GM19239 (cell line): ENCODE data around the gene OCLN.
"Not testable (repeated sequence)": the region's sequence is repeated elsewhere in the genome, so short reads cannot be mapped to it uniquely, and the experiment has no call there.

ENCODE experiments used
- DNase-seq: peaks from one replicate; pipeline ENCODE4 v3.0.0; 2011; ENCODE audit warnings: low spot score; ENCODE audit not compliant: insufficient read length
- FAIRE-seq: peaks from 2 replicates; lab custom pipeline; 2011; peaks lifted over from hg19 to GRCh38; lab: Jason Lieb, UNC

OCLN gene

DNA sequence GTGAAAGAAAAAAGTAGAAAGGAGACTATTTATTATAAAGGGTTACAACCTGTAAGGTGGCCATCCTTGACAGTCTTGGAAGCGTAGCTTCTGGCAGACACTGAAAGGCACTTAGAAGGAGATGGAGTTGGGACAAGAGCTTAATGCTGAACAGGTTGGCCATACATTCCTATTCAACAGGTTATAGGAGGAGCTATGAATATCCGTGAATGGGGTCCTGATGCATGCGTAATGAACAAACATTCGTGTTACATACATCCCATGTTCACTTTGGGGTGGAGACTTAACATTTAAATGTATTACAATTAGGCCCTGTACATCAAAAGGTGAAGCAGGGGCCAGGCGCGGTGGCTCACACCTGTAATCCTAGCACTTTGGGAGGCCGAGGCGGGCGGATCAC is 34.1 kb downstream of the OCLN start:
- DNase-seq (no peak), FAIRE-seq (no peak)

DNA sequence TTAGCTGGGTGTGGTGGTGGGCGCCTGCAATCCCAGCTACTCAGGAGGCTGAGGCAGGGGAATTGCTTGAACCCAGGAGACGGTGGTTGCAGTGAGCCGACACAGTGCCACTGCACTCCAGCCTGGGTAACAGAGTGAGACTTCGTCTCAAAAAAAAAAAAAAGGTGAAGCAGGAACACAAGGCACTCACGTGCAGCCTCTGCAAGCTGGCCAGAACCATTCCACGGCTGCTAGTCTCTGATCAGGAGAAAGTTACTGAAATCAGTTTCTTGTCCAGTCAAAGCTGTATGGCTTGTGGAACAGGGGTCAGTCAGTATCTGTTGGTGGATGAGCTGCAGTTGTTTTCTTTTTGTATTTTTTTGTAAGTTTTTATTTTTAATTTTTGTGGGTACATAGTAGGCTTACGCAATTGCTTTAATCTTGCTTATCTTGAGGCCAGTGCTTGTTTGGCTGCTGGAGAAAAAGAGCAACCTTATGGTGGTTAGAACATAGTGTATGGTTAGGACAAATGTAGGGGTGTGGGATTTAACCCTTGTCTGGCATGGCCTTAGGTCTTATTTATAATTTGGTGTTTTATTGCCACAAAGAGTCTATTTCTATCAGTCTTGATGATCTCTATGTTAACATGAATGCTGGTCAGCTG is 34.7 kb downstream of the OCLN start:
- DNase-seq (no peak), FAIRE-seq (no peak)

DNA sequence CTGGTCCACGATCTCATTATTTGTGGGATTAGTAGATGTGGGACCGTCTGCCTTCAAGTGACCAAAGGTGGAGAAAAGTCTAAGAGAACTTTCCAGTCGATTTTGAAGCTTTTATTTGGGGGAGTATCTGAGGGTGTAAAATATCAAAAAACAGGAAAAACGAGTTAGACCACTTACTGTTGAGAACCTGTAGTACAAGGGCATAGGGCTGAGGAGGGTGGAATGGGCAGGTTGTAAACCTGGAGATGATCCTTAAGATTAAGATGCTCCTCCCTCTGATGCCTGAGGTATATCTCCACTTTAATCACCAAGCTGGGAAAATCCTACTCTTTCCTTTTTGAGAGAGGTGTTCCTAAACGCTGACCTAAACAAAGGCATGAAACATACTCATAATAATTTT is 35.4 kb downstream of the OCLN start:
- no peak for FAIRE-seq
- DNase-seq = no peak

DNA sequence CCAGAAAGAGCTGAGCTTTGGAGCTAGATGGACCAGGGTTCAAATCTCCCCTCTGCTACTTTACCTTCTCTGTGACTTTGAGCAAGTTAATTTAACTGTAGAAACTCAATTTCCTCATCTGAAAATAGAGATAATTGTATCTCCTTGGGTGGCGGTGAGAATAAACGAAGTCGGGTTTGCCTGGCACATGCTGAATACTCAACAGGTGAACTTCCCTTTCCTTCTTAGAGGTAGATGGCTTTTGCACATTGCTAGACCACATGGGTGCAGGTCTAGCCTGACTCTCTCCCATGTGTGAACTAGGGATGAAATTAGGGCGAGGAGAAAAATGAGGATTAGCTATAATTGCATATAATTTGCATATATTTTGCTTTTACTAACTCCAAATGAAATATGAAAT is 36.0 kb downstream of the OCLN start:
- FAIRE-seq = no peak
- DNase-seq = no peak

- no peak for FAIRE-seq
These were observed 38.2 kb downstream of the OCLN start for GRCh38 chr5:69530561-69531405.

DNA sequence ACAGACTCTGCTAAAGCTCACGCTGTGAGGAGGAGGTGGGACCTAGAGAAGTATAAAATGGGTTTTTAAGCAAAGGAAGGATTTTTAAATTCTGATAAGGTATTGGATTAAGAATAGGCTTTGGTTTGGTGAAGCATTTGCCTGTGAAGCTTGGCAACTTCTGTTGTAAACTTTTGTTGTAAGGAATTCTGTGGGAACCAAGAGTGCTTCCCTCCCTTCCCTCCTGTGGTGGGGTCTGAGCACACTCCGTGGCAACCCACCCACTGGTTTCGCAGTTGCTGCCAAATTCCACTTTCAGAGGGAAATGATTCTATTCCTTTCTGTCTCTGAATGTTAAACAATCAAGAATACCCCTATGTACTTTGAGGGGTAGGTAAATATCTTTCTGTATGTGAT is 38.8 kb downstream of the OCLN start:
- FAIRE-seq = no peak
- DNase-seq = no peak

More at GRCh38 chr5:69530561-69531405, 38.2 kb downstream of the OCLN start:
- no peak for DNase-seq

GRCh38 chr5:69537911-69538310 is 45.3 kb downstream of the OCLN start:
- not testable (repeated sequence) for FAIRE-seq

DNA sequence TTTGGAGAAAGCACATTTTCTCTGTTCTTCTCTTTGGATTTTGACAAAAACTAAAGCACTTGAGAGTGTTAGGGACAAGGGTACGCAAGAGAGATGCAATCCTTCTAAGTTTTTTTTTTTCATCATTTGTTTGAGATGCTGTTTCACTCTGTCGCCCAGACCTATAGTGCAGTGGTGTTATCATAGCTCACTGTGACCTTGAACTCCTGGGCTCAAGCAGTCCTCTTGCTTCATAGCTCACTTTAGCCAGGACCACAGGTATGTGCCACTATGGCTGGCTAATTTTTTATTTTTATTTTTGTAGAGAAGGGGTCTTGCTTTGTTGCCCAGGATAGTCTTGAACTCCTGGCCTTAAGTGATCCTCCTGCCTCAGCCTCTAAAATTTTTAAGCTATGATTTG is 46.1 kb downstream of the OCLN start:
- FAIRE-seq = not testable (repeated sequence)

More at GRCh38 chr5:69537911-69538310, 45.3 kb downstream of the OCLN start:
- not testable (repeated sequence) for DNase-seq

GRCh38 chr5:69541347-69541746 is 48.8 kb downstream of the OCLN start:
- not testable (repeated sequence) for DNase-seq, FAIRE-seq

More for the DNA sequence above, 46.1 kb downstream of the OCLN start:
- not testable (repeated sequence) for DNase-seq

- not testable (repeated sequence) for DNase-seq
- FAIRE-seq = peak; percentile 42
These were observed 50.4 kb downstream of the OCLN start for GRCh38 chr5:69542838-69543618.

GRCh38 chr5:69544602-69545001 is 52.0 kb downstream of the OCLN start:
- not testable (repeated sequence) for FAIRE-seq, DNase-seq

DNA sequence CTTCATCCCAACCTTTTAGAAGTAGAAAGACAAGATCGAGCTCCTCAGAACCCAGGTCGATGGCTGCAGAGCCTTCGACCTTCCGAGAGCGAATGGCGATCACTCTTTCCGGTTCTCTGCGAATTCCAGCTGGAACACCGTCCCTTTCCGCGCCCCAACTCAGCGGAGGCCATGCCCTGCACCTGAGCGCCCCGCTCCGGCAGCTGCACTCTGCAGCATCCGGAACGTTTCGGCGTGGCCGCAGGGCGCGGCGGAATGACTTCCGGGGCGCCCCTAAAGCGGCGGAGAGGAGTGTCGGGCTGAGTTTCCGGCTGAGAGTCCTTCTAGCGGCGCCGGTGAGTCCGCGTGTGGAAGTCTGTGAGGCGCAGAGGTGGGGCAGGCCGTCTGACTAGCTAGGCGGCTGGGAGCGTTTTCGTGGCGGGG is 67.3 kb downstream of the OCLN start, which contains the start of gene GTF2H2C:
TSS of gene GTF2H2C (plus strand) at position 284 of the 423 bp plus-strand sequence. CDS start 4,942 bp downstream, outside the sequence.
- not testable (repeated sequence) for FAIRE-seq, DNase-seq

GRCh38 chr5:69560587-69561431 is 68.2 kb downstream of the OCLN start:
- not testable (repeated sequence) for FAIRE-seq, DNase-seq

GRCh38 chr5:69566172-69566571 is 73.6 kb downstream of the OCLN start:
- not testable (repeated sequence) for DNase-seq, FAIRE-seq

DNA sequence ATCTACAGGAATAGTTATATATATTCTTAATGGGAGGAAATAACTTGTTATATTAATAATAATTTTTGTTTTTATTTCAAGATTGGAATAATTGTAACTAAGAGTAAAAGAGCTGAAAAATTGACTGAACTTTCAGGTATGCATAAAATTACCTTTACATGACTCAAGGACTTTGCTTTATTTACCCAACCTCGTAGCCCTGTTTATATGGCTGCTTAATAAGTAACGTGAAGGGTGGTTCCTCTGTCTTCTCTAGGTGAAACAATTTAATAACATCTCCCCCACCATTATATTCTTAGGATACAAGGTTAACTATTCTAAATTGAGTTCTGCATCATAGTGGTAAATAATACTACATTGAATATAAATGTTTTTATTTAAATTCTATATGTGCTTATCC is 75.5 kb downstream of the OCLN start:
- DNase-seq = not testable (repeated sequence)

DNA sequence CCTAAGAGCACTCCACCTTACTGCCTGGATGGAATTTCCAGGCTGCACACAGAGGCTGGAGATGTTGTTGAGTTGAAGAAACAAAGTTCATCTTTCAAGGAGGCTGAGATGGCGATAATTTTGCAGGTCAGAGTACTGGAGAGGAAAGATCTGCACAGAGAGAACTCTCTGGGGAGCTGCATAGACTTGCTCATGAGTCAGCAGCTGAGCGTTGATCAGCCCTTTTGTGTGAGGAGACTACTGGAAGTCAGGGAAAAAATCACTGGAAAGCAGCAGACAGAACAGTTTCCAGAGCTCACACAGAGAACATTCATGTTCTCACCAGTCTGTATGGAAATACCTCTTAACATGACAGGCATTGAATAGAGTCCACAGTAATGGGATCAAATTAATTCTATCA is 90.8 kb downstream of the OCLN start:
- not testable (repeated sequence) for FAIRE-seq, DNase-seq

More for the DNA sequence above, 75.5 kb downstream of the OCLN start:
- FAIRE-seq = not testable (repeated sequence)

DNA sequence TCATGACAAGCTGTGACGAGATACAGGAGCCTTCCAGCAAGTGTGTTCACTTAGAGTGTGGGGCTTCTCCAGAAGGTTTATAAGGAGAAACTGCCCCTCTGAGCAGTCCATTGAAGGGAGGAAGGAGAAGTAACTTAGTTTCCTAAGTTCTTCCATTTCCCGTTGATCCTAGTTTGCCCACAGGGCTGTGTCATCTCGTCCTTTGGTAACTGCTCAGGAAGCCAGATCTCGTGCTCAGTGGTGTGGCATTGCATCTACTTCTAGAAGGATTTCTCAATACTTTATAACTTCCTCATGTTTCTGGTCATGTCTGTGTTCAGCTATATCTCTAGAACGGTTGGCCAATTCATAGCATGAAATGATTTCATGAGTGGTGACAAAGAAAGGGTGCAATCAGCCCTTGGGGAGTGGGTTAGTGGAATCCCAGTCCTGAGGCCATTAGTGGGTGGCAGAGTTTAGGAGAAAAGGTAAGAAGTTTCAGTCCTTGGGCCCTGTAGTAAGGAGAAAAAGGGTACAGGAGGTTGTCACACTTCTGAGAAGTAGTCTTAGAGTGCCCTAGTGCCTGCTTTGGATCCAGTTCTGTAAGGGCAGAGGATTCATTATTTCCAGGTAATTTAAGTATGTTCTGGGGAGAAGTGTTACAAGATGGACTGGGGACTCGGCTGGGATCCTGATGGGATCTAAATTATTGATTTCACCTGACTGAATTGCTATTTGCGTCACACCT is 103.7 kb downstream of the OCLN start:
- not testable (repeated sequence) for DNase-seq, FAIRE-seq

- FAIRE-seq, DNase-seq: not testable (repeated sequence)
These were observed 109.4 kb downstream of the OCLN start for GRCh38 chr5:69601947-69602346.
